Activated naive CD8-positive, alpha-beta T cell treated with anti-CD3 and anti-CD28 coated beads, Interleukin-2, amount 50 U/mL, for 24 hours (primary cell): ENCODE measurements around the gene CCT4.
"Not testable (repeated sequence)": the region's sequence is repeated elsewhere in the genome, so short reads cannot be mapped to it uniquely, and the experiment has no call there.

Experiments used
- ATAC-seq: fragments of 150-1000 bp; cut with Tn5 transposase; one replicate; pipeline ENCODE4 v1.10.0; 2021
- DNase-seq: peaks from one replicate; pipeline ENCODE4 v3.0.0; 2021
- H3K27ac Mint-ChIP-seq: one replicate; pipeline ENCODE4 v1.8.0; 2021; ENCODE audit warnings: mild to moderate bottlenecking, mixed read lengths
- H3K27me3 Mint-ChIP-seq: one replicate; pipeline ENCODE4 v1.8.0; 2021; ENCODE audit warnings: mixed read lengths
- H3K36me3 Mint-ChIP-seq: one replicate; pipeline ENCODE4 v1.8.0; 2021; ENCODE audit warnings: low read depth, mixed read lengths
- H3K4me1 Mint-ChIP-seq: one replicate; pipeline ENCODE4 v1.8.0; 2021; ENCODE audit warnings: mixed read lengths
- H3K4me3 Mint-ChIP-seq: one replicate; pipeline ENCODE4 v1.8.0; 2021; ENCODE audit warnings: mild to moderate bottlenecking, moderate library complexity, mixed read lengths
- H3K9me3 Mint-ChIP-seq: one replicate; pipeline ENCODE4 v1.8.0; 2021; ENCODE audit warnings: mixed read lengths

The CCT4 gene

DNA sequence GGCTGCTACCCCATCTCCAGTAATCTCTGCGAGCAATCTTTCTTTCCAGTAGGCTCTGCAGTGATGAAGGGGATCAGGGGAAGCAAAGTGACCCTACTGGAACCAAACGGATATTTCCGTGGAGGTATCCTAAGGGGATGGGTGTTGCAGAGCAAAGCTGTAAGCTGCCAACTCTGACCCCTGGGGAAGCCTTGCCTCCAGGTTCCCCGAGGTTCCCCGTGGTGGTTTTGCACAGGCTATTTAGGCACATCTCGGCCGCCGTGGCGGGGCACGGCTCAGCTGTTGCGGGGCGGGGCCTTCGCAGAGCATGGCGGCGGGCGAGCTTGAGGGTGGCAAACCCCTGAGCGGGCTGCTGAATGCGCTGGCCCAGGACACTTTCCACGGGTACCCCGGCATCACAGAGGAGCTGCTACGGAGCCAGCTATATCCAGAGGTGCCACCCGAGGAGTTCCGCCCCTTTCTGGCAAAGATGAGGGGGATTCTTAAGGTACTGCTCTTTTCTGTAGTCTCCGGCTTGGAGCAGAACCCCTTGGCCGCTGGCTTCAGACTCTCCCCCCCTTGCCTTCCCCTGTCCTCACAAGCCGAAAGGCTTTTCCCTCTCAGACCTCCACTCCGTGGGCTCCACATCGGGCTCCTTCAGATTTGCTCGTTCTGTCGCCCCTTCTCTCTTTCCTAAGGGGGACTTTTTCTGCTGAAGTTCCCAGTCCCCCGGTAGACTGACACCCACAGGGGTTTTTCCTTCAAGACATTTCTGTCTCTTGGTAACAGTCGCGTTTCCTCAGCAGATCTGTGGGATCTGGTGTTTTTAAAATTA lies 17.1 kb upstream of the CCT4 start, which contains the start of gene COMMD1:
Gene COMMD1 (plus strand): TSS at position 303 of the 814 bp plus-strand sequence. CDS start 5 bp downstream, at position 308.
- Mint-ChIP-seq H3K4me1 (peaks cover 16% of the 10 kb centered on the region), H3K9me3 (no peaks in the 10 kb centered on the region), H3K27me3 (peaks cover 1% of the 10 kb centered on the region), H3K4me3 (peak within 1 kb of the TSS; percentile 94), H3K36me3 (no peaks in the 10 kb centered on the region), H3K27ac (peak within 1 kb of the TSS; percentile 83)
- DNase-seq (peak; percentile 87), ATAC-seq (peak; percentile 100)

DNA sequence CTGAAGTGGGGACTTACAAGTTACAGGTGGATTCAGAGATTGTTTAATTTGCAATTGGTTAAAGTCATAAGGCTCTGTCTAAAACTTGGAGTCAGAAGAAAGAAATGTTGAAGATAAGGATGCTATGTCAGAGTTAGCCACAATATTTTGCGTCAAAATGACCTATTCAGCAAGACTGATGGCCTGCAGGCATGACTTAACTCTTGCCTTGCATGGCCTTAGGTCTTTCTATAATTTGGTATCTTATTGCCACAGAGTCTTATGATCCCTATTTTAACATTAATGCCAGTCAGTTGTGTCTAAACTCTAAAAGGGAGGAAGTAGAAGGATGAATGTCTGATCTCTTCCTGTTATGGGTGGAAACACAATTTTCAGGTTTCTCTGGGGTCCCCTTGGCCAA lies 11.8 kb upstream of the CCT4 start:
- Mint-ChIP-seq H3K4me3 (no peak overlapping the region), H3K4me1 (peaks cover 3% of the 10 kb centered on the region), H3K36me3 (no peaks in the 10 kb centered on the region), H3K27me3 (peaks cover 2% of the 10 kb centered on the region), H3K27ac (no peak overlapping the region), H3K9me3 (no peaks in the 10 kb centered on the region)
- no peak for DNase-seq
- ATAC-seq: no peak

- no peak for DNase-seq
- H3K9me3 Mint-ChIP-seq: no peaks in the 10 kb centered on the region
- H3K4me1 Mint-ChIP-seq: no peaks in the 10 kb centered on the region
- peaks cover 2% of the 10 kb centered on the region for H3K27me3 Mint-ChIP-seq
- no peak overlapping the region for H3K4me3 Mint-ChIP-seq
- no peaks in the 10 kb centered on the region for H3K36me3 Mint-ChIP-seq
- no peak overlapping the region for H3K27ac Mint-ChIP-seq
- ATAC-seq: no peak
Measured at GRCh38 chr2:61898810-61899209, 10.4 kb upstream of the CCT4 start.

- no peaks in the 10 kb centered on the region for H3K27me3 Mint-ChIP-seq
- peak overlapping the region; percentile 99 for H3K4me3 Mint-ChIP-seq
- no peak for ATAC-seq
- peak overlapping the region; percentile 100 for H3K27ac Mint-ChIP-seq
- H3K36me3 Mint-ChIP-seq: peaks cover 47% of the 10 kb centered on the region
- no peaks in the 10 kb centered on the region for H3K9me3 Mint-ChIP-seq
- peak; percentile 23 for DNase-seq
- H3K4me1 Mint-ChIP-seq: peaks cover 42% of the 10 kb centered on the region
Measured at GRCh38 chr2:61887717-61888266, 664 bp downstream of the CCT4 start.

DNA sequence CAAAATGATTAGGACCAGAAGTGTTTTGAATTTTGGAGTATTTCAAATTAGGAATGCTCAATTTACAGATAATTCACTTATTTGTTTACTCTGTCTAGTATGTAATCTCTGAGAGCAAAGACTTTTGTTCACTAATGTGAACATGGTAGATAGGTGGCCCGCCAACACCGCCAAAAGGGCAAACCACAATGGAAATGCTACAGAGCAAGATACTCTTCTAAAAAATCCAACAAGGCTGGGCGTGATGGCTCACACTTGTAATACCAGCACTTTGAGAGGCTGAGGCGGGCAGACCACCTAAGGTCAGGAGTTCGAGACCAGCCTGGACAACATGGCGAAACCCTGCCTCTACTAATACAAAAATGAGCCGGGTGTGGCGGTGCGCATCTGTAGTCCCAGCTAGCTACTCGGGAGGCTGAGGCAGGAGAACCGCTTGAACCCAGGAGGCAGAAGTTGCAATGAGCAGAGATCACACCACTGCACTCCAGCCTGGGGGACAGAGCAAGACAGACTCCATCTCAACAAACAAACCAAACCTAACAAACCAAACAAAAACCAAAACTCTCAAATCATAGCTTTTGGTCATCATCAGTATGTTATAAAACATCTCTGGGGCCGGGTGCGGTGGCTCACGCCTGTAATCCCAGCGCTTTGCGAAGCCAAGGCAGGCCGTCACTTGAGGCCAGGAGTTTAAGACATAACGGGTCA lies 2.4 kb downstream of the CCT4 start:
- DNase-seq (peak; percentile 39), ATAC-seq (peak; percentile 47)
- H3K27ac Mint-ChIP-seq: peak overlapping the region; percentile 100
- H3K36me3 Mint-ChIP-seq: peaks cover 61% of the 10 kb centered on the region
- no peaks in the 10 kb centered on the region for H3K9me3 Mint-ChIP-seq
- H3K4me1 Mint-ChIP-seq: peaks cover 40% of the 10 kb centered on the region
- no peaks in the 10 kb centered on the region for H3K27me3 Mint-ChIP-seq
- H3K4me3 Mint-ChIP-seq: peak overlapping the region; percentile 99

- Mint-ChIP-seq H3K36me3 (peaks cover 77% of the 10 kb centered on the region), H3K9me3 (no peaks in the 10 kb centered on the region), H3K27me3 (no peaks in the 10 kb centered on the region), H3K4me3 (no peak overlapping the region), H3K27ac (peak overlapping the region; percentile 56), H3K4me1 (peaks cover 35% of the 10 kb centered on the region)
- ATAC-seq: no peak
- DNase-seq: no peak
Measured at GRCh38 chr2:61882850-61883249, 5.6 kb downstream of the CCT4 start.

DNA sequence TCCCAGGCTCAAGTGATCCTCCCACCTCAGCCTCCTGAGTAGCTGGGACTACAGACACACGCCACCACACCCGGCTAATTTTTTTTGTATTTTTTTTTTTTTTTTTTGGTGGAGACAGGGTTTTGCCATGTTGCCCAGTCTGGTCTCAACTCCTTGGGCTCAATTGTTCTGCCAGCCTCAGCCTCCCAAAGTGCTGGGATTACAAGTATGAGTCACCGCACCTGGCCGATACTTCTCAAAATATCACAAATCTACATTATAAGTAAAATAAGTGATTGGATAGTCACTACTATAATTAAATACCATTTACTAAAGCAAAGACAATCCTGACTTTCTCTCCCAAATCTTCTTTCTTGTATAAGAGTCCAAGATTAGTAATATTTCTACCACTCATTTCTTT lies 9.1 kb downstream of the CCT4 start:
- H3K4me1 Mint-ChIP-seq, ATAC-seq, DNase-seq, H3K27me3 Mint-ChIP-seq, H3K27ac Mint-ChIP-seq, H3K9me3 Mint-ChIP-seq, H3K4me3 Mint-ChIP-seq: not testable (repeated sequence)
- peaks cover 74% of the 10 kb centered on the region for H3K36me3 Mint-ChIP-seq

DNA sequence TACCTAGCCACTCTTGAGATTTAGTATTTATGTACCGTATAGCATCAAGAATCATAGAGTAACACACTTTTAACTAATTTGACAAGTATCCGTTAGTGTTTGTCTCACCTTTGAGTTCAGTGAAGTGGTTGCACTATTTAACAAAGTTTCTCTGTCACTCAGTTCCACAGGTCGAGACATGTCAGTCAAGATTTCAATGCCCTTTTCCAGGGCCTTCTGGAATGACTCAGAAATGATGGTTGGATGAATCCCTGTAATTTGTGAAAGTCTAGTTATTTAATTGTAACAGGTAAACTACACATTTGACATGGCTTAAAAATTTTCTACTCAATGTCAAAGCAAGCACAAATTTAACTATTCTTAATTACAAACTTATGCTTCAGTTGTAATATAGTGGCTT lies 9.7 kb downstream of the CCT4 start:
- peaks cover 74% of the 10 kb centered on the region for H3K36me3 Mint-ChIP-seq
- peaks cover 9% of the 10 kb centered on the region for H3K4me1 Mint-ChIP-seq
- no peak overlapping the region for H3K27ac Mint-ChIP-seq
- DNase-seq (no peak), ATAC-seq (no peak)
- no peaks in the 10 kb centered on the region for H3K9me3 Mint-ChIP-seq
- H3K4me3 Mint-ChIP-seq: no peak overlapping the region
- H3K27me3 Mint-ChIP-seq: no peaks in the 10 kb centered on the region

DNA sequence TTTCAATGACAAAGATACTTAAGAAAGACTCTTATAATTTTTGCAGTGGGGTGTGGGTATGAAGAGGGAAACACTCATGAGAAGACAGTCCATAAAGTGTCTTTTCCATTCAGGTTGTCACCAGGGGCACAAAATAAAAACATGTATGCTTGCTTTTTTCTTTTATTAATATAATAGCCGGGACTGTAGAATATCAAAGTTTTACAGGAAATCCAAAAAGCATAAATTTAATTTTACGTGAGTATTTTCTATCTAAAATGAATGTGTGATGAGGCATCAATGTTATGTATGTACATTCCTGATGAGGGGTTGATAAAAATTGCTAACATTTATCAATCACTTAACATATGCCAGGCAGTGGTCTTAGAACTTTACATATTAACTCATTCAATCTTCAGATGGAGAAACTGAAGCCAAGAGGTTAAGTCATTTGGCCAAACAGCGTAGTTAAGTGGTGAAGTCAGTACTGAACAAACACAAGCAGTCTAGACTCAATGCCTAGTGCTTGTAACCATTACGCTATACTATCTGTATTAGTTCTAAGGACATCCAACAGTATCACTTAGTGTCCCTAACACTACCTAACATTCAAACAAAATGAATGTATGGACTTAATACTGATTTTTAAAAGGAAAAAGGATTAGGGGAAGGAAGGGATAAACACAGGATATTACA lies 10.7 kb downstream of the CCT4 start:
- H3K4me1 Mint-ChIP-seq: peaks cover 6% of the 10 kb centered on the region
- no peaks in the 10 kb centered on the region for H3K9me3 Mint-ChIP-seq
- DNase-seq (no peak), ATAC-seq (no peak)
- H3K27me3 Mint-ChIP-seq: no peaks in the 10 kb centered on the region
- H3K27ac Mint-ChIP-seq: no peak overlapping the region
- no peak overlapping the region for H3K4me3 Mint-ChIP-seq
- H3K36me3 Mint-ChIP-seq: peaks cover 75% of the 10 kb centered on the region

- no peak overlapping the region for H3K4me3 Mint-ChIP-seq
- peaks cover 74% of the 10 kb centered on the region for H3K36me3 Mint-ChIP-seq
- H3K9me3 Mint-ChIP-seq: no peaks in the 10 kb centered on the region
- H3K27me3 Mint-ChIP-seq: no peaks in the 10 kb centered on the region
- H3K27ac Mint-ChIP-seq: no peak overlapping the region
- DNase-seq (no peak), ATAC-seq (no peak)
- peaks cover 6% of the 10 kb centered on the region for H3K4me1 Mint-ChIP-seq
Measured at GRCh38 chr2:61876400-61876799, 12.1 kb downstream of the CCT4 start.

DNA sequence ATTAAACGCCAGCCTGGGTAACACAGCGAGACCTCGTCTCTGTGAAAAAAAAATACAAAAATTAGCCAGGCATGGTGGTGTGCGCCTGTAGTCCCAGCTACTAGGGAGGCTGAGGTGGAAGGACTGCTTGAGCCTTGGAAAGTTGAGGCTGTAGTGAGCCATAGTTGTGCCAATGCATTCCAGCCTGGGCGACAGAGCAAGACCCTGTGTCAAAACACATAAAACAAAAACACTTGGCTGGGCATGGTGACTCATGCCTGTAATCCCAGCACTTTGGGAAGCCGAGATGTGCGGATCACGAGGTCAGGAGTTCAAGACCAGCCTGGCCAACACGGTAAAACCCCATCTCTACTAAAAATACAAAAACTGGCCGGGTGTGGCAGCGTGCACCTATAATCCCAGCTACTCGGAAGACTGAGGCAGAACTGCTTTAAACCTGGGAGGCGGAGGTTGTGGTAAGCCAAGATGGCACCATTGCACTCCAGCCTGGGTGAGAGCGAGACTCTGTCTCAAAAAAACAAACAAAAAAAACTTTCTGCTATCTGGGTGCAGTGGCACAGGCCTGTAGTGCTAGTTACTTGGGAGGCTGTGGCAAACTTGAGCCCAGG lies 21.9 kb downstream of the CCT4 start:
- not testable (repeated sequence) for H3K4me3 Mint-ChIP-seq, H3K27ac Mint-ChIP-seq, H3K4me1 Mint-ChIP-seq, ATAC-seq, H3K27me3 Mint-ChIP-seq, H3K9me3 Mint-ChIP-seq, DNase-seq
- H3K36me3 Mint-ChIP-seq: peaks cover 59% of the 10 kb centered on the region

DNA sequence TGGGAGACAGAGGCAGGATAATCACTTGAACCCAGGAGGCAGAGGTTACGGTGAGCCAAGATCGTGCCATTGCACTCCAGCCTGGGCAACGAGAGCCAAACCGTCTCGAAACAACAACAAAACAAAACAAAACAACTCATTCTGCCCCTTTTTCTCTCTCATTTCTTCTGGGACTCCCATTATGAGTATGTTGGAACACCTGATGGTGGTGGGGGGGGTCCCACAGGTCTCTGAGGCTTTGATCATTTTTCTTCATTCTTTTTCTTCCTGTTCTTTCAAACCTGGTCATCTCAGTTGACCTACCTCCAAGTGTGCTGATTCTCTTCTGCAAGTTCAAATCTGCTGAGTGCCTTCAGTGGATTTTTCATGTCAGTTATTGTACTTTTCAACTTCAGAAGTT lies 26.4 kb downstream of the CCT4 start:
- ATAC-seq (no peak), DNase-seq (no peak)
- H3K4me1 Mint-ChIP-seq: peaks cover 2% of the 10 kb centered on the region
- H3K27me3 Mint-ChIP-seq: no peaks in the 10 kb centered on the region
- H3K4me3 Mint-ChIP-seq: no peak overlapping the region
- no peak overlapping the region for H3K27ac Mint-ChIP-seq
- no peaks in the 10 kb centered on the region for H3K9me3 Mint-ChIP-seq
- H3K36me3 Mint-ChIP-seq: peaks cover 37% of the 10 kb centered on the region

DNA sequence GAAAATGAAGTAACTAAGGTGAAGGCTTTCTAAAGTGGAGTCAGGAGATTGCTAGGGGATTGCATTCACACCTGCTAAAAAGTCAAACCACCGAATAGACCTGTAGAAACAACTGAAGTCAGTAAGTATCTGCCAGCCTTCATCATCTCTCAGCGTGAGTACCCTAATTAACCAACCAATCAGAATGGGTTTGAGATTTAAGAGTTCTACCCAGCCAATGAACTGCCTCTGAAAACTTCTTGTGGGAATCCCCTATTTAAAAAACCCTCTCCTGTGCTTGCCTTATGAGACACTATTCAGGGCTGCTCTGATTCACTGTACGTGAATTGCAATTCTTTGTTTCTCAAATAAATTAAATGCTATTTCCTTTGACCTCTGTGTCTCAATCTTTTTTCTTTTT lies 31.2 kb downstream of the CCT4 start:
- H3K36me3 Mint-ChIP-seq: peaks cover 3% of the 10 kb centered on the region
- no peak overlapping the region for H3K27ac Mint-ChIP-seq
- H3K4me1 Mint-ChIP-seq: peaks cover 29% of the 10 kb centered on the region
- no peak for DNase-seq
- H3K9me3 Mint-ChIP-seq: no peaks in the 10 kb centered on the region
- no peak for ATAC-seq
- H3K27me3 Mint-ChIP-seq: no peaks in the 10 kb centered on the region
- no peak overlapping the region for H3K4me3 Mint-ChIP-seq

GRCh38 chr2:61855318-61855613 lies 33.2 kb downstream of the CCT4 start:
- DNase-seq (no peak), ATAC-seq (no peak)
- no peaks in the 10 kb centered on the region for H3K9me3 Mint-ChIP-seq
- H3K27ac Mint-ChIP-seq: no peak overlapping the region
- peaks cover 2% of the 10 kb centered on the region for H3K36me3 Mint-ChIP-seq
- no peaks in the 10 kb centered on the region for H3K27me3 Mint-ChIP-seq
- H3K4me3 Mint-ChIP-seq: peak overlapping the region; percentile 92
- H3K4me1 Mint-ChIP-seq: peaks cover 29% of the 10 kb centered on the region
